Germinal center (tissue), 1 donor: ENCODE measurements around the gene DCK.
"Not testable (repeated sequence)": the region's sequence is repeated elsewhere in the genome, so short reads cannot be mapped to it uniquely, and the experiment has no call there.

Source experiments
- DNase-seq: peaks from one replicate; pipeline ENCODE4 v3.0.0; 2012; ENCODE audit warnings: mixed read lengths, low spot score

DCK gene

GRCh38 chr4:70993181-70994068 lies at the start of gene DCK:
DCK (plus strand) TSS chr4:70993649; CDS start chr4:70993836, 187 bp downstream.
- DNase-seq: peak; percentile 90

- DNase-seq: no peak
Measured at GRCh38 chr4:70945046-70945445, 48.4 kb upstream of the DCK start.

GRCh38 chr4:70945452-70946055 lies 47.9 kb upstream of the DCK start:
- DNase-seq: no peak

- no peak for DNase-seq
Measured at GRCh38 chr4:70946939-70947338, 46.5 kb upstream of the DCK start.

- no peak for DNase-seq
Measured at GRCh38 chr4:70948665-70949260, 44.7 kb upstream of the DCK start.

- DNase-seq: no peak
Measured at GRCh38 chr4:70954032-70954431, 39.4 kb upstream of the DCK start.

- DNase-seq: no peak
Measured at GRCh38 chr4:70956549-70957210, 36.8 kb upstream of the DCK start.

GRCh38 chr4:70958681-70959080 lies 34.8 kb upstream of the DCK start:
- no peak for DNase-seq

GRCh38 chr4:70969076-70969475 lies 24.4 kb upstream of the DCK start:
- DNase-seq: no peak

GRCh38 chr4:70976252-70976651 lies 17.2 kb upstream of the DCK start:
- no peak for DNase-seq

GRCh38 chr4:70979445-70980008 lies 13.9 kb upstream of the DCK start:
- no peak for DNase-seq

GRCh38 chr4:70980196-70980595 lies 13.3 kb upstream of the DCK start:
- no peak for DNase-seq

GRCh38 chr4:70984106-70984505 lies 9.3 kb upstream of the DCK start:
- DNase-seq: no peak

GRCh38 chr4:70984589-70984988 lies 8.9 kb upstream of the DCK start:
- no peak for DNase-seq

GRCh38 chr4:70991596-70991995 lies 1.9 kb upstream of the DCK start:
- DNase-seq: no peak

GRCh38 chr4:70992391-70992881 lies 1.0 kb upstream of the DCK start:
- DNase-seq: no peak

GRCh38 chr4:70994069-70994366 lies 569 bp downstream of the DCK start:
- no peak for DNase-seq

GRCh38 chr4:70994387-70995099 lies 1.1 kb downstream of the DCK start:
- DNase-seq: peak; percentile 55

GRCh38 chr4:70996018-70996360 lies 2.5 kb downstream of the DCK start:
- DNase-seq: no peak

GRCh38 chr4:70997036-70997435 lies 3.6 kb downstream of the DCK start:
- DNase-seq: no peak

- DNase-seq: no peak
Measured at GRCh38 chr4:70997546-70997945, 4.1 kb downstream of the DCK start.

- DNase-seq: not testable (repeated sequence)
Measured at GRCh38 chr4:70999639-71000038, 6.2 kb downstream of the DCK start.
